ENCODE data around the gene PROKR1. TPM values are rescaled to one million over a fixed set of nuclear protein-coding genes. Genes with fewer than 3 reads are reported as not detected.
A peak's percentile ranks its signal among the peaks of the same experiment; 100 is the strongest.

The PROKR1 gene
- total RNA-seq, 2 experiments from 2014 or later, result not detected

DNA sequence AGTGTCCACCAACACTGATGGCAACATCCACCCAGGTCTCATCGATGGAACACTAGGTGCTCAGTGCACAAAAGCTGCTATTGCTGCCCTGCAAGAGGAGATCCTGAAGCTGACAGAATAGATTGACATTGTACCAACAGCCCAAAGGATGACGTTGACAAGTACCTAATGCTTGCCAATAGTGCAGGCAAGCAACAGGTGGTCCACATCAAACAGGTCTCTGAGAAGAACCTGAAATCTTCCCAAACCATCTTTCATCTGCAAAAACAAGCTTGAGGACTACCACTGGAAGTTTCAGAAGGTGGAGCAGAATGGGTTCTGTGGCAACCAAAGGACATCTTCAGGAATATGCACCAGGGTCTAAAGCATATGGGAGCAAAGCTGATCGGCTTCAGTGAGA is 15.8 kb upstream of the PROKR1 start:
- Mint-ChIP-seq H3K9me3 (ENCODE audit: low read depth) (peaks cover under 1% of the 10 kb centered on the region), H3K36me3 (peaks cover 2% of the 10 kb centered on the region), H3K4me1 (no peaks in the 10 kb centered on the region), H3K4me3 (no peak overlapping the region), H3K27me3 (peaks cover 26% of the 10 kb centered on the region), H3K27ac (no peak overlapping the region)
- no peak for ATAC-seq
- CTCF ChIA-PET, result no interaction called here
- DNase-seq, result no peak

DNA sequence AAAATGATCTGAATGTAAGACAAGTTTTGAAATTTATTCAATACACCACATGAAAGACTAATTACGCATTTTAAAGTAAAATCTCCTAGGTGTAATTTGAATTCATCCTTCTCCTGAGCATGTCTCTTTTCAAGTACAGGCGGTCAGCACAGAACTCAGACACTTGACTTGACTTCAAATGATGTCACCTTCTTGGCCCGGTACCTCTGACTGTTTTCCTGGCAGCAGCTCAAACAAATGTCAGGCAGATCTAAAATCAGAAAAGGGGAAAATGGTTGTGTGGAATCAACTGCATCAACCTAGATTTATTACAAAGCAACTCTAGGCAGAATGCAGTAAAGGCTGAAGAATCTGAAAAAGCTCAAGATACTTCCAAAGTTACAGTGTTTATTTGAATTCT is 11.4 kb upstream of the PROKR1 start:
- CTCF ChIA-PET, result no interaction called here
- ATAC-seq (no peak), DNase-seq (no peak)
- H3K9me3 Mint-ChIP-seq (ENCODE audit: low read depth), result no peaks in the 10 kb centered on the region
- peaks cover 38% of the 10 kb centered on the region for H3K27me3 Mint-ChIP-seq
- H3K27ac Mint-ChIP-seq, result no peak overlapping the region
- H3K4me3 Mint-ChIP-seq, result no peak overlapping the region
- no peaks in the 10 kb centered on the region for H3K4me1 Mint-ChIP-seq
- no peaks in the 10 kb centered on the region for H3K36me3 Mint-ChIP-seq

DNA sequence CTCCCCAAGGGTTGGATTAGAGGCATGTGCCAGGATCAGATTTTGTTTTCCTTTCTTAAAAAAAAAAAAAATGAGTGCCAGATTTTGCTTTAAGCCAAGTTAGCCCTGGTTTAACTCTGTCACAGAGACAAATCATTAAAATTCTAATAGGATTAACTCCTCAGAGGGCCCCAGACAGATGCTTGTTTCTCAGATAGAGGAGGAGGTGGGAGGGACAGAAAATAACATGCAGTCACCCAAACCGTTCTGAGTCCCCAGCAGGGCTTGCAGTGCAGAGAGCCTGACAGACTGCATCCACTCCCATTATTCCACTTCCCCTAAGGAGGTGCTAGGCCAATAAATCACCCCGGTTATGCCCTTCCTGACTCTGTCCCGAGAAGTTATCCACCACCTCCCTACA is 6.3 kb upstream of the PROKR1 start:
- peaks cover 4% of the 10 kb centered on the region for H3K9me3 Mint-ChIP-seq (ENCODE audit: low read depth)
- no peak overlapping the region for H3K27ac Mint-ChIP-seq
- H3K36me3 Mint-ChIP-seq, result peaks cover 9% of the 10 kb centered on the region
- ATAC-seq (no peak), DNase-seq (no peak)
- CTCF ChIA-PET, result no interaction called here
- H3K4me3 Mint-ChIP-seq, result no peak overlapping the region
- H3K27me3 Mint-ChIP-seq, result peaks cover 51% of the 10 kb centered on the region
- H3K4me1 Mint-ChIP-seq, result peaks cover 5% of the 10 kb centered on the region

DNA sequence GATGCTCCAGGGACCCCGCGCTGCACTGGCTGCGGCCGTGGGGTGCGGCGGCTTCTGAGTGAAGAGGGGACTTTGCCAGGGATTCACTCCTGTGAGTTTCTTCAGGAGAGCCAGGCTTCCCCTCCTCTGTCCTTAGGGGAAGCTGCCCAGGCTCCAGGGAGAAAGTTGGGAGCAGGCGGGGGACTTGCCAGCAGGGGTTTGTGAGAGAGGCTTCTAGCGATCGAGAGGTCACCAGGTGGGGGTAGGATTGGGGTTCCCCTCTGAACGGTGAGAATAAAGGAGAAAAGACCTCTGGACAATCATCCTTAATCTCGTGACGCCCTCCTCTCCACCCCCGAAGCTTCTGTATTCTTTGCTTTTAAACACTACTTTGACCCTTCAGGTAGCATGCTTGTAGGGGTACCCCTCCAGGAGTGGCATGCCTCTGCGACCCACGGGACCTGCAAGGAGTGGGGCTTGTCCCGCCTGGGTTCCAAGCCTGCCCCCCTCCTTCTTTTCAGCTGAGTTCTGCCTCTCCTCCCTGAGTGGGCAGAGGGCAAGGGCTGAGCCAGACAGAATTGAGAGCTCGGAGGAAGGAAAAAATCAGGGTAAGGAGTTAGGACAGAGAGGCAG is 601 bp downstream of the PROKR1 start:
- DNase-seq (no peak), ATAC-seq (no peak)
- Mint-ChIP-seq H3K4me3 (no peak overlapping the region), H3K27me3 (peaks cover 89% of the 10 kb centered on the region), H3K4me1 (peaks cover 13% of the 10 kb centered on the region), H3K27ac (no peak overlapping the region), H3K36me3 (peaks cover 13% of the 10 kb centered on the region), H3K9me3 (ENCODE audit: low read depth) (peaks cover 4% of the 10 kb centered on the region)
- CTCF ChIA-PET, result interaction anchor here (1.1 to 1.3 kb wide), 2 partner anchors 156 to 281 kb away, joined by 3 read pairs; no protein-coding TSS in a partner anchor

DNA sequence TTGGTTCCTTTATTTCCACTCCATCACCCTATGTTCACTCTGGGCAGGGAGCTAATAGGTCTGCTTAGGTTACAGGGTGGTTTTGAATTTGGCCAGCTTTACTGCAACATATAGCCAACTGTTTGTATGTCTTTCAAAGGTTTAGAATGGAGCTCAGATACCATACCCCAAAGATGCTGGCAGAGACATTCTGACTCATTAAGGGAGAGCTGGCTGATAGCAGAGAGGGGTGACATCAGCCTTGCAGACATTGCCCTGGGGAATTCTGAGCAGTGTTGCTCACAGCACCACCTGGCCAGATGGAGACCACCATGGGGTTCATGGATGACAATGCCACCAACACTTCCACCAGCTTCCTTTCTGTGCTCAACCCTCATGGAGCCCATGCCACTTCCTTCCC is 2.1 kb downstream of the PROKR1 start:
- DNase-seq, result no peak

DNA sequence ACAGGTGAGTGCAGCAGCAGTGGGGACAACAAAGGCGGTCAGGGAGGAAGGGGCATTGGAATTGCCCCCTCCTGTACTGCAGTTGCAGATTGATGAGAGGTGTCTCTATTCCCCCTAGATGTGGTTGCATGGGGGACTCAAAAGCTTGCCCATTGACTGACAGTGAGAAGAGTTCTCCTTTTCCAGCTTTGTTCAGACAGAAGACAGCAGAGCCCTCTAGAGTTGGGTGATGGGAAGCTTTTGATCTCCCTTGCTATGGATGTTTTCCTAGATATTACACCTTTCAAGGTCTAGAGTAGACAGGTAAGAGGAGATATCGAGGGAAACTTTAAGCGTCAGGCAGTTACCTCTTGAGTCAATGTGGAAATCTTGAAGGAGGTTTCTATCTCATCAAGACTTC is 2.9 kb downstream of the PROKR1 start:
- no peak overlapping the region for H3K27ac Mint-ChIP-seq
- peaks cover 81% of the 10 kb centered on the region for H3K27me3 Mint-ChIP-seq
- no peaks in the 10 kb centered on the region for H3K9me3 Mint-ChIP-seq (ENCODE audit: low read depth)
- H3K4me3 Mint-ChIP-seq, result no peak overlapping the region
- CTCF ChIA-PET, result interaction anchor here (1.1 to 2.3 kb wide), 7 partner anchors 38 to 279 kb away, joined by 3 to 15 read pairs (median 4); no protein-coding TSS in a partner anchor
- H3K4me1 Mint-ChIP-seq, result peaks cover 14% of the 10 kb centered on the region
- ATAC-seq, result no peak
- H3K36me3 Mint-ChIP-seq, result peaks cover 6% of the 10 kb centered on the region
- DNase-seq, result no peak

More for the DNA sequence above, 2.1 kb downstream of the PROKR1 start:
- Mint-ChIP-seq H3K9me3 (ENCODE audit: low read depth) (peaks cover 4% of the 10 kb centered on the region), H3K4me1 (peaks cover 13% of the 10 kb centered on the region), H3K4me3 (no peak overlapping the region), H3K27ac (no peak overlapping the region), H3K36me3 (peaks cover 13% of the 10 kb centered on the region), H3K27me3 (peaks cover 85% of the 10 kb centered on the region)
- peak; percentile 35 for ATAC-seq
- CTCF ChIA-PET, result interaction anchor here (1.0 to 2.3 kb wide), 8 partner anchors 37 to 183 kb away, joined by 3 to 15 read pairs (median 4); partner anchors contain the start of genes APLF and FBXO48

DNA sequence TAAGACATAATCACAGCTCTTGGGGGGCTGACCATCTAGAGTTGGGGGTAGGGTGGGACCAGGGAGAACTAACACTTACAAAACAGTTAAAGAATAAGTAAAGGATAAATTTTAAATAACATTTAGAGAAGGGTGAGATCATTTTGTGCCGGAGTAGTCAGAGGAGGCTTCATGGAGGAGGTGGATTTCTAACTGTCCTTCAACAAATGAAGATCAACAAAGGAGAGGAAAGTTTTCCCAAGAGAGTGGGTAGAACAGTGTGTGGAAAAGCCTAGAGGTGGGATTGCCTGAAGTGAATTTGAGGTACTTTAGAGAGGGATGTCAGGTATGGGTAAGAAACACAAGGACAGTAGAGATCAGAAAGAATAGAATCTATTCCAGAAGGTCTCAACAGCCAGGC is 7.3 kb downstream of the PROKR1 start:
- Mint-ChIP-seq H3K9me3 (ENCODE audit: low read depth) (no peaks in the 10 kb centered on the region), H3K36me3 (no peaks in the 10 kb centered on the region), H3K4me3 (no peak overlapping the region), H3K27ac (no peak overlapping the region), H3K27me3 (peaks cover 68% of the 10 kb centered on the region), H3K4me1 (peaks cover 42% of the 10 kb centered on the region)
- no peak for DNase-seq
- CTCF ChIA-PET, result interaction anchor here (2.2 kb wide), 1 partner anchor 187 kb away, joined by 6 read pairs; no protein-coding TSS in a partner anchor
- ATAC-seq, result no peak

DNA sequence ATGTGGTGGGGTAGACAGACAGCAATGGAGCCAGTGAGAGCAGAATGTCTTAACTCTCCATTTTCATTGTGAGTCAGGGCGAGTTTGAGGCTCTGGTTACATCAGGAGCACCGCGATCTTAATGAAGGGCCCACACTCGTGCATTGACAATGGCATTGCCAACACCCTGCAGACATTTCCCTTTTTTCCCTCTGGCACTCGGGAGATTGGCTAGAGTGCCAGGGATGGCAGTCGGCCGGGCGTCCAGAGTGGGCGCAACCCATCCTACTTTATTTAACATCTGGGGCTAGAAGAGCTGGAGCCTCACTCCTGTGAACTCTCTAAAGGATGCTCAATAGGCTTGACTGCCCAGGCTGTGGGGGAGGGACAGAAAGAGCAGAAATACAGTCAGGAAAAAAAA is 9.7 kb downstream of the PROKR1 start:
- Mint-ChIP-seq H3K36me3 (no peaks in the 10 kb centered on the region), H3K4me1 (peaks cover 41% of the 10 kb centered on the region), H3K4me3 (no peak overlapping the region), H3K27me3 (peaks cover 67% of the 10 kb centered on the region), H3K9me3 (ENCODE audit: low read depth) (no peaks in the 10 kb centered on the region), H3K27ac (no peak overlapping the region)
- CTCF ChIA-PET, result interaction anchor here (0.8 to 1.3 kb wide), 5 partner anchors 56 to 190 kb away, joined by 3 read pairs; no protein-coding TSS in a partner anchor
- DNase-seq (no peak), ATAC-seq (peak; percentile 37)

DNA sequence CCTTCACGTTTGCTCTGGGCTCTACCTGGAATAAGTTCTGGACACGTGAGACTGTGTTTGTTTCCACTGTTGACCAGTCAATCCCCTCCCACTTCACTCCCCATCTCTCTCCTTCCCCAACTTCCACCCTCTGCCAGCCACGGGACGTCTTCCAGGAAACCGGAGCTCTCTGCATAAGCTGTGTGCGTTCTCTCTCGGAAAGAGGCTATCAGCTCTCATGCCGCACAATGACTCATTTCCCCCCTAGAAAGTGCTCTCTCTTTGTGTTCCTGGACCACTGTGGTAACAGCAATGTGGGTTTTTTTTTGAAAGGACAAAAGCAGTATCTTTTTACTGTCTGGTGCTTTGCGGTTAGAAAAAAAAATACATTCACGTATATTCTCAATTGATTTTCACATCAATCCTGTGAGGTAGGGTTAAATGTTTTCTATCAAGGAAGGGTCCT is 10.2 kb downstream of the PROKR1 start:
- peaks cover 41% of the 10 kb centered on the region for H3K4me1 Mint-ChIP-seq
- peak overlapping the region; percentile 20 for H3K4me3 Mint-ChIP-seq
- peak; percentile 85 for DNase-seq
- peak; percentile 94 for ATAC-seq
- H3K36me3 Mint-ChIP-seq, result no peaks in the 10 kb centered on the region
- CTCF ChIA-PET, result interaction anchor here (0.7 to 1.3 kb wide), 7 partner anchors 11 to 191 kb away, joined by 3 to 4 read pairs (median 3); no protein-coding TSS in a partner anchor
- H3K9me3 Mint-ChIP-seq (ENCODE audit: low read depth), result no peaks in the 10 kb centered on the region
- peaks cover 67% of the 10 kb centered on the region for H3K27me3 Mint-ChIP-seq
- peak overlapping the region; percentile 8 for H3K27ac Mint-ChIP-seq

DNA sequence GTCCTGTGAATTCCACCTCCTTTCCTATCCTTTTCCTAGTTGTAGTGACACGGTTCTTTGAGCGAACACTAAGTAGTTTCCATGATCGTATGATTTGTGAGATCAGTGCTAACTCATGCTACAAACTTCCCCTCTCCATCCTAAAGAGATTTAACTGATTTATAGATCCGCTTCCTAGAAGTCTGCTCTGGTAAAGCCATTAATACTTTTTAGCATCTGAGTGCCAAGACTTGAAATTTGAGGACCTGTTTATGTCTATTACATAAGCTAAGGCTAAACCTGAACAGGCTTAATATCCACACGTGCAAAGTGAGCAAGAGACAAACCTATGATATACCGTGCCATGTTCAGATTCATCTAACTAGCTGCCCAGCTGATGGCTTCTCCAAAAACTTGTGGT is 14.9 kb downstream of the PROKR1 start:
- no peaks in the 10 kb centered on the region for H3K9me3 Mint-ChIP-seq (ENCODE audit: low read depth)
- CTCF ChIA-PET, result interaction anchor here (0.7 to 2.1 kb wide), 2 partner anchors 51 to 252 kb away, joined by 3 to 7 read pairs; no protein-coding TSS in a partner anchor
- no peak overlapping the region for H3K27ac Mint-ChIP-seq
- peaks cover 18% of the 10 kb centered on the region for H3K4me1 Mint-ChIP-seq
- H3K36me3 Mint-ChIP-seq, result no peaks in the 10 kb centered on the region
- peaks cover 74% of the 10 kb centered on the region for H3K27me3 Mint-ChIP-seq
- no peak for DNase-seq
- no peak for ATAC-seq
- no peak overlapping the region for H3K4me3 Mint-ChIP-seq

DNA sequence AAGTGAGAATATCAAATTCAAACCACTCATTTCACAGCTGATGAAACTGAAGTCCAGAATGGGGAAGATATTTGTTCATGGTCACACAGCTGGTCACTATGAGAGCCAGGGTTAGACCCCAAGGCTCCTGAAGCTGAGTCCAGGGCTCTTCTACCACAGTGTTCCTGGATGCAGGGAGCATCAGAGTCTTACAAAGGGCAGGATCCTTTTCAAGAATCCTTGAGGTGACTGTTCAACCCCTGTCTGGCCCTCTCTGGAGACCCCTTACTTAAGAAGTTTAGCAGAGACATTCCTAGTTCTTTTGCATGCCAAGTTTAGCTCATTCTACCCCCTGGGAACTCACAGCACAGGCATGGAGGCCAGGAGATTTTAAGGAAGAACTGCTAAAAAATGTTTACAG is 15.7 kb downstream of the PROKR1 start:
- Mint-ChIP-seq H3K4me3 (no peak overlapping the region), H3K36me3 (no peaks in the 10 kb centered on the region), H3K9me3 (ENCODE audit: low read depth) (no peaks in the 10 kb centered on the region), H3K4me1 (peaks cover 15% of the 10 kb centered on the region), H3K27ac (no peak overlapping the region), H3K27me3 (peaks cover 72% of the 10 kb centered on the region)
- CTCF ChIA-PET, result interaction anchor here (0.7 to 2.1 kb wide), 2 partner anchors 50 to 251 kb away, joined by 3 to 7 read pairs; no protein-coding TSS in a partner anchor
- DNase-seq, result no peak
- ATAC-seq, result no peak

DNA sequence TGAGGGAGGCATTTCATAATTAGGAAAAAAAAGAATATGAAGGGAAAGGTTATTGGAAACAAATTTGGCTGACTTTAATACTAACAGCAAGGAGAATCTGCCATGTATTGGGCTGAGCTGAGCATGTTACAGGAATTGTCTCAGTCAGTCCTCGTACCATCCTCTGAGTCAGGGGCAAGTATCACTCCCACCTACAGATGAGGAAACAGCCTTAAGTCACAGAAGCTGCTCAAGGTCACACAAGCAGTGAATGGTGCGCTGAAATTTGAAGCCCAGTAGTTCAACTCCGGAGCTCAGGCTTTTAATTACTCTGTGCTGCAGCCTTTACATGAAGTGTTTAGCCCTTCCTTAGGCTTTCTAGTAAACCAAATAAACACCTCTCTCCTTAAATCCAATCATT is 17.3 kb downstream of the PROKR1 start:
- peaks cover 3% of the 10 kb centered on the region for H3K9me3 Mint-ChIP-seq (ENCODE audit: low read depth)
- CTCF ChIA-PET, result interaction anchor here (0.8 kb wide), 1 partner anchor 48 kb away, joined by 3 read pairs; no protein-coding TSS in a partner anchor
- ATAC-seq, result no peak

DNA sequence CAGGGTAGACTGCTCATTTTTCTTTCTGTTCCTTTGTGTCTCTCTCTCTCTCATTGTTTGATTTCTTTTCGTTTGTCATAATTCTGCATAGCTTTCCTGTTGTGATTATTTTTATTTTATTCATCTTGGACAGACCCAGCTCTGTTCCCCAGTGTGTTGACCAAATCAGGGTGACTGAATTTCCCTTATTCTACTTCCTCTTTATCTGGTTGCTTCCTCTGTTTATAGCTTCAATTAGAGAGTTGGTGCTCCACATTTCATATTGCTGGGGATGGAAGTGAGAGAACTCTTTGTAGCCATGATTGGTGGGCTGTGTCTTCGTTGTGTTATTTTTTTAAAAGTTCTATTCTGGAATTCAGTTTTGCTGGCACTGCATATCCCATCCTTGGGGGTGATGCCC is 19.1 kb downstream of the PROKR1 start:
- Mint-ChIP-seq H3K27me3 (peaks cover 67% of the 10 kb centered on the region), H3K9me3 (ENCODE audit: low read depth) (peaks cover 5% of the 10 kb centered on the region), H3K4me1 (peaks cover 6% of the 10 kb centered on the region), H3K4me3 (no peak overlapping the region), H3K27ac (no peak overlapping the region), H3K36me3 (no peaks in the 10 kb centered on the region)
- DNase-seq (no peak), ATAC-seq (no peak)
- CTCF ChIA-PET, result interaction anchor here (1.1 kb wide), 1 partner anchor 47 kb away, joined by 3 read pairs; no protein-coding TSS in a partner anchor

More for the DNA sequence above, 17.3 kb downstream of the PROKR1 start:
- no peak for DNase-seq
- peaks cover 73% of the 10 kb centered on the region for H3K27me3 Mint-ChIP-seq
- no peak overlapping the region for H3K4me3 Mint-ChIP-seq
- H3K36me3 Mint-ChIP-seq, result no peaks in the 10 kb centered on the region
- peaks cover 6% of the 10 kb centered on the region for H3K4me1 Mint-ChIP-seq
- H3K27ac Mint-ChIP-seq, result no peak overlapping the region
